HG02763 (cell line): Measurements from ENCODE around the gene ANKRD13B.

Experiments
- ATAC-seq: cut with Tn5 transposase; IDR thresholded peaks from one replicate; pipeline ENCODE4 v1.9.1; 2021; ENCODE audit warnings: mild to moderate bottlenecking, moderate library complexity; ENCODE audit not compliant: unreplicated experiment

Gene ANKRD13B

GRCh38 chr17:29581583-29582253, 11.2 kb upstream of the ANKRD13B start:
- ATAC-seq = no peak

- ATAC-seq = no peak
Observed at GRCh38 chr17:29582254-29582765, 10.6 kb upstream of the ANKRD13B start.

GRCh38 chr17:29582772-29583171, 10.2 kb upstream of the ANKRD13B start:
- ATAC-seq = no peak

GRCh38 chr17:29583324-29584248, 9.3 kb upstream of the ANKRD13B start:
- no peak for ATAC-seq

GRCh38 chr17:29584452-29585079, 8.4 kb upstream of the ANKRD13B start:
- no peak for ATAC-seq

GRCh38 chr17:29585080-29585751, 7.7 kb upstream of the ANKRD13B start:
- ATAC-seq = no peak

GRCh38 chr17:29586676-29587469, 6.1 kb upstream of the ANKRD13B start:
- no peak for ATAC-seq

GRCh38 chr17:29587591-29587990, 5.3 kb upstream of the ANKRD13B start:
- ATAC-seq = no peak

- no peak for ATAC-seq
Observed at GRCh38 chr17:29588017-29588561, 4.8 kb upstream of the ANKRD13B start.

- ATAC-seq = peak; percentile 6
Observed at GRCh38 chr17:29588562-29589411, 4.1 kb upstream of the ANKRD13B start.

GRCh38 chr17:29589524-29590410, 3.2 kb upstream of the ANKRD13B start, which contains the start of gene GIT1:
GIT1 (minus strand) TSS chr17:29589648; CDS start chr17:29589378, 270 bp downstream.
- peak; percentile 63 for ATAC-seq

GRCh38 chr17:29590411-29591145, 2.4 kb upstream of the ANKRD13B start:
- no peak for ATAC-seq

- no peak for ATAC-seq
Observed at GRCh38 chr17:29591146-29591736, 1.7 kb upstream of the ANKRD13B start.

GRCh38 chr17:29591737-29592608, 959 bp upstream of the ANKRD13B start:
- ATAC-seq = no peak

- no peak for ATAC-seq
Observed at GRCh38 chr17:29593591-29594518, 923 bp downstream of the ANKRD13B start.
